Right atrium auricular region (tissue), 2 donors: Measurements from ENCODE around the gene SLC1A7. TPM values are rescaled to one million over a fixed set of nuclear protein-coding genes. Genes with fewer than 3 reads are reported as not detected.
A peak's percentile ranks its signal among the peaks of the same experiment; 100 is the strongest.

Source experiments
- DNase-seq: peaks from one replicate; pipeline ENCODE4 v3.0.0-alpha.2; 2019; ENCODE audit warnings: low spot score
- H3K27ac ChIP-seq, 2 donors: fragments of 200-600 bp; sonication (generic); 1 replicate in 1 of 2; 2 replicates in 1 of 2; pipeline ENCODE4 v1.5.1; 2016 to 2019
- H3K27me3 ChIP-seq, 2 donors: fragments of 200-600 bp; sonication (generic); one replicate each; pipeline versions ENCODE4 v1.5.1 to v1.6.0; 2017 to 2019
- H3K36me3 ChIP-seq: fragments of 200-600 bp; sonication (generic); one replicate; pipeline ENCODE4 v1.5.1; 2016
- H3K4me1 ChIP-seq, 2 donors: fragments of 200-600 bp; sonication (generic); one replicate each; pipeline versions ENCODE4 v1.5.1 to v1.6.0; 2017 to 2019
- H3K4me3 ChIP-seq, 2 donors: fragments of 200-600 bp; sonication (generic); 1 replicate in 1 of 2; 2 replicates in 1 of 2; pipeline ENCODE4 v1.5.1; 2017 to 2019; ENCODE audit warnings: mild to moderate bottlenecking in 1 of 2, moderate library complexity in 1 of 2
- H3K9me3 ChIP-seq, 2 donors: fragments of 200-600 bp; sonication (generic); one replicate each; pipeline ENCODE4 v1.5.1; 2019
- total RNA-seq, 2 donors: library from RNA; depleted of rRNA; stranded (reverse); fragments of >200 nt; gene quantifications; one replicate each; pipeline ENCODE4 v1.1.0, GENCODE V29; 2016
- TF ChIP-seq, protein P1 (sequence below), 2 donors: fragments of 200-600 bp; sonication (generic); IDR thresholded peaks; one replicate each; pipeline ENCODE4 v1.5.1; 2019; ENCODE audit warnings: antibody characterized with exemption in 2 of 2

Gene SLC1A7
- total RNA-seq, 2 donors from 2014 or later = 0.56 to 0.71 TPM

DNA sequence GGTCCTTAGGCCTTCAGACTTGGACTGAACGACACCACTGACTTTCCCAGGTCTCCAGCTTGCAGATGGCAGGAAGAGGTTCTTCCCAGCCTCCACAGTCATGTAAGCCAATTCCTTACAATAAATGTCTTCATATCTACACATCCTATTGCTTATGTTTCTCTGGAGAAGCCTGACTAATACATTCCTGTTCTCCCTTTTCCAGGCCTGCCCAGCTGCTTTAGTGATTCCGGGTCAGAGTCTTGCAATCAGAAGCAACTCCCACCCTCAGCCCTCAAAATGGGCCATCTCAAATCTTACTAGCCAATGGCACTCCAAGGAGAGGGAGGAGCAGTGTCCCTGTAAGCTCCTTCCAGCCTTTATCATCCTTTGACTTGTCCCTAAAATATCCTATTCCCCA is 37.8 kb upstream of the SLC1A7 start:
- Histone ChIP-seq H3K4me3 (no peak overlapping the region), H3K4me1 (peaks cover 0 to 29% of the 10 kb centered on the region in 2 donors), H3K27me3 (no peaks in the 10 kb centered on the region), H3K9me3 (no peaks in the 10 kb centered on the region), H3K27ac (no peak overlapping the region), H3K36me3 (no peaks in the 10 kb centered on the region)
- TF ChIP-seq, protein P1, sequence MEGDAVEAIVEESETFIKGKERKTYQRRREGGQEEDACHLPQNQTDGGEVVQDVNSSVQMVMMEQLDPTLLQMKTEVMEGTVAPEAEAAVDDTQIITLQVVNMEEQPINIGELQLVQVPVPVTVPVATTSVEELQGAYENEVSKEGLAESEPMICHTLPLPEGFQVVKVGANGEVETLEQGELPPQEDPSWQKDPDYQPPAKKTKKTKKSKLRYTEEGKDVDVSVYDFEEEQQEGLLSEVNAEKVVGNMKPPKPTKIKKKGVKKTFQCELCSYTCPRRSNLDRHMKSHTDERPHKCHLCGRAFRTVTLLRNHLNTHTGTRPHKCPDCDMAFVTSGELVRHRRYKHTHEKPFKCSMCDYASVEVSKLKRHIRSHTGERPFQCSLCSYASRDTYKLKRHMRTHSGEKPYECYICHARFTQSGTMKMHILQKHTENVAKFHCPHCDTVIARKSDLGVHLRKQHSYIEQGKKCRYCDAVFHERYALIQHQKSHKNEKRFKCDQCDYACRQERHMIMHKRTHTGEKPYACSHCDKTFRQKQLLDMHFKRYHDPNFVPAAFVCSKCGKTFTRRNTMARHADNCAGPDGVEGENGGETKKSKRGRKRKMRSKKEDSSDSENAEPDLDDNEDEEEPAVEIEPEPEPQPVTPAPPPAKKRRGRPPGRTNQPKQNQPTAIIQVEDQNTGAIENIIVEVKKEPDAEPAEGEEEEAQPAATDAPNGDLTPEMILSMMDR (IDR thresholded peaks at IDR 0.05) = no peak
- DNase-seq = no peak

DNA sequence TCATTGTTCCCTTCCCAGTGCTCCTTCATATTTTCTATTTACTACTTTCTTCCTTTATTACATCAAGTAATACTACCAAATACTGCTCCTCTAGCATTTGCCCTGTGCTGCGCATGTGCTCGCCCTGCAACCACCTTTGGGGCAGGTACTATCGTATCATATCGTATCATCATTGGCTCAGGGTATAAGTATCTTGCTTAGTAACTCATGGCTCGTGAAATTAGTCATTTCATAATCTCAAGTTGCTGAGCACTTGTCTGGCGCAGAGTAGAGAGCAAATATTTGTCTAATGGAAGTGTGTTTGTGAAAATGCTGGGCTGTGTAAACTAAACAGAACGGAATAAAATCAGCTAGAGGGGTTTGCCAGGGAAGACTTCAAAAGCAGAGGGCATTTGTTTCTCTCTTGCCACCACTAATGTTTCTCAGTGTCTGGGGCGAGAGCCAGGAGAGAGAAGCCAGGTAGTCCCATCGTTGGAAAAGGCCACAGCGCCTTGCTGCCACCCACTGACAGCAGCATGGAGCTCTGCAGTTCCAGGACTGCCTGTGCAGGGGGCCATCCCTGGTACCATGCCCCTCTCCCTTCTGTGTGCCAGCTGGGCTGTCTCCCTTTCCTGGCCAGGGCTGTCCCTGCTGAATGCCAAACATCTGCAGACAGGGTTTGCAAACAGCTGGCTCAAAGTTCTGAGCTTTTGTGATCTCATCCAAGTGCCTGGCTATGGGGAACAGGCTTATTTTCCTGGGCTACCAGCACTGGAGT is 34.2 kb upstream of the SLC1A7 start:
- H3K36me3 ChIP-seq = no peaks in the 10 kb centered on the region
- DNase-seq = no peak
- H3K27me3 ChIP-seq = no peaks in the 10 kb centered on the region
- no peaks in the 10 kb centered on the region for H3K9me3 ChIP-seq
- peaks cover 0 to 19% of the 10 kb centered on the region in 2 donors for H3K4me1 ChIP-seq
- TF ChIP-seq, protein P1 (IDR thresholded peaks at IDR 0.05) = peak in 1 of 2 donors; percentile 67
- no peak overlapping the region for H3K4me3 ChIP-seq
- peak overlapping the region; percentile 8 to 32 for H3K27ac ChIP-seq

DNA sequence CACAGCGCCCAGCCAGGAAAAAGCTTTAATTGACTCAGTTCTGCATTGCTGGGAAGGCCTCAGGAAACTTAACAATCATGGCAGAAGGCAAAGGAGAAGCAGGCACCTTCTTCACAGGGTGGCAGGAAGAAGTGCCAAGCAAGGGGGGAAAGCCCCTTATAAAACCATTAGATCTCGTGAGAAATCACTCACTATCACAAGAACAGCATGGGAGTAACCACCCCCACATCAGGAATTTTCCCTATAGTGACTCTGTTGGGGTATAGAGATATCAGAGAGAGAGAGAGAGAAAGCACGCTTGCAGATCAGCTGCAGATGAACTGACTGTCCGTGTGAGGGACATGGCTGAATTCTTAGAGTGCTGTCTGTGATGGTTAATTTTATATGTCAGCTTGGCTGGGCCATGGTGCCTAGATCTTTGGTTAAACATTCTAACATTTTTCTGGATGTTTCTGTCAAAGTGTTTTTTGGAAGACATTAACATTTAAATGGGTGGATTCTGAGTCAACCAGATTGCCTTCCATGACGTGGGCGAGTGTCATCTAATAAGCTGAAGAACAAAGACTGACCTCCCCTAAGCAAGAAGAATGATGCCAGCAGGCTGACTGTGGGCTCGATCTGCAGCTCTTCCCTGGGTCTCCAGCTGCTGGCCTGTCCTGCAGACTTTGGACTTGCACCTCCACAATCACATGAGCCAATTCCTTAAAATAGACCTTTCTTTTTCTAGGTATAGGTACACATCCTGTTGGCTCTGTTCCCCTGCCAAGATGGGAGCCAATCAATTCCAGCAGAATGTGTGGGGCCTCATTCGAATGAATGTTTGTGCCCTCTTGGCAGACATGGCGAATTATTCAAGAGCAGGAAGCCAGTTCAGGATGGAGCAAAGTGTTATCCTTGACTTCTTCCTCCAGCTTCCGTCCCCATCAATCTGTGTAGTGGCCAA is 32.8 kb upstream of the SLC1A7 start:
- TF ChIP-seq, protein P1 (IDR thresholded peaks at IDR 0.05) = no peak

GRCh38 chr1:53172426-53173128 is 30.1 kb upstream of the SLC1A7 start:
- H3K9me3 ChIP-seq = no peaks in the 10 kb centered on the region
- peaks cover 0 to 19% of the 10 kb centered on the region in 2 donors for H3K4me1 ChIP-seq
- DNase-seq = no peak
- TF ChIP-seq, protein P1 (IDR thresholded peaks at IDR 0.05) = peak in 1 of 2 donors; percentile 24
- H3K27ac ChIP-seq = no peak overlapping the region
- no peak overlapping the region for H3K4me3 ChIP-seq
- no peaks in the 10 kb centered on the region for H3K36me3 ChIP-seq
- H3K27me3 ChIP-seq = no peaks in the 10 kb centered on the region

More for the DNA sequence above, 32.8 kb upstream of the SLC1A7 start:
- H3K4me1 ChIP-seq = peaks cover 0 to 19% of the 10 kb centered on the region in 2 donors
- no peaks in the 10 kb centered on the region for H3K27me3 ChIP-seq
- H3K36me3 ChIP-seq = no peaks in the 10 kb centered on the region
- no peak for DNase-seq
- no peaks in the 10 kb centered on the region for H3K9me3 ChIP-seq
- H3K4me3 ChIP-seq = no peak overlapping the region
- no peak overlapping the region for H3K27ac ChIP-seq

GRCh38 chr1:53166912-53167311 is 24.5 kb upstream of the SLC1A7 start:
- Histone ChIP-seq H3K27ac (no peak overlapping the region), H3K4me1 (no peaks in the 10 kb centered on the region), H3K27me3 (no peaks in the 10 kb centered on the region), H3K4me3 (no peak overlapping the region), H3K9me3 (no peaks in the 10 kb centered on the region), H3K36me3 (no peaks in the 10 kb centered on the region)
- DNase-seq = no peak
- TF ChIP-seq, protein P1 (IDR thresholded peaks at IDR 0.05) = no peak
